MM.1S (cell line): Measurements from ENCODE around the gene PDPR.
"Not testable (repeated sequence)": the region's sequence is repeated elsewhere in the genome, so short reads cannot be mapped to it uniquely, and the experiment has no call there.

Experiments used
- EZH2 ChIP-seq: fragments of 300-600 bp; sonication (generic); optimal IDR thresholded peaks from 2 replicates; pipeline ENCODE3; 2017; ENCODE audit warnings: low read depth, mild to moderate bottlenecking, antibody characterized with exemption, low read length, mixed read lengths
- TF ChIP-seq, protein P1 (sequence below): fragments of 300-600 bp; sonication (generic); IDR thresholded peaks from 2 replicates; pipeline ENCODE4 v1.5.1; 2016; ENCODE audit warnings: antibody characterized with exemption, low read length, mixed read lengths

GRCh38 chr16:70118354-70118753 lies 4.2 kb downstream of the PDPR start:
- TF ChIP-seq, protein P1, sequence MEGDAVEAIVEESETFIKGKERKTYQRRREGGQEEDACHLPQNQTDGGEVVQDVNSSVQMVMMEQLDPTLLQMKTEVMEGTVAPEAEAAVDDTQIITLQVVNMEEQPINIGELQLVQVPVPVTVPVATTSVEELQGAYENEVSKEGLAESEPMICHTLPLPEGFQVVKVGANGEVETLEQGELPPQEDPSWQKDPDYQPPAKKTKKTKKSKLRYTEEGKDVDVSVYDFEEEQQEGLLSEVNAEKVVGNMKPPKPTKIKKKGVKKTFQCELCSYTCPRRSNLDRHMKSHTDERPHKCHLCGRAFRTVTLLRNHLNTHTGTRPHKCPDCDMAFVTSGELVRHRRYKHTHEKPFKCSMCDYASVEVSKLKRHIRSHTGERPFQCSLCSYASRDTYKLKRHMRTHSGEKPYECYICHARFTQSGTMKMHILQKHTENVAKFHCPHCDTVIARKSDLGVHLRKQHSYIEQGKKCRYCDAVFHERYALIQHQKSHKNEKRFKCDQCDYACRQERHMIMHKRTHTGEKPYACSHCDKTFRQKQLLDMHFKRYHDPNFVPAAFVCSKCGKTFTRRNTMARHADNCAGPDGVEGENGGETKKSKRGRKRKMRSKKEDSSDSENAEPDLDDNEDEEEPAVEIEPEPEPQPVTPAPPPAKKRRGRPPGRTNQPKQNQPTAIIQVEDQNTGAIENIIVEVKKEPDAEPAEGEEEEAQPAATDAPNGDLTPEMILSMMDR = not testable (repeated sequence)
- not testable (repeated sequence) for TF ChIP-seq EZH2
